Measurements from ENCODE around the gene C1QL2. TPM values are rescaled to one million over a fixed set of nuclear protein-coding genes. Genes with fewer than 3 reads are reported as not detected.

C1QL2 gene
- polyA plus RNA-seq, 2 of the 4 experiments (the other 2 are of a cell fraction): not detected

GRCh38 chr2:119177171-119177837 is 18.8 kb upstream of the C1QL2 start:
- POLR2A ChIA-PET: no interaction called here
- no peaks in the 10 kb centered on the region for H3K9me3 ChIP-seq
- no peak overlapping the region for H3K4me3 ChIP-seq
- 69% methylated on average over 12 of the region's 12 CpGs for WGBS (ENCODE audit: missing lambda C conversion rate)
- 0 out of 3 replicates have a peak, but pooled peaks cover 5% of the 10 kb centered on the region for H3K4me1 ChIP-seq
- H3K27ac ChIP-seq: no peak overlapping the region
- CTCF ChIA-PET: interaction anchor here (0.6 to 0.9 kb wide), 2 partner anchors 16 to 34 kb away, joined by 3 read pairs; no protein-coding TSS in a partner anchor
- FAIRE-seq (no peak), ATAC-seq (no peak), DNase-seq (ENCODE audit: low read depth in 1 of 2, low spot score in 1 of 2) (no peak)
- TF ChIP-seq RAD21 (conservative IDR thresholded peaks at IDR 0.05 in 1 of 2, IDR thresholded peaks at IDR 0.05 in 1 of 2) (no peak), JUN (IDR thresholded peaks at IDR 0.05) (no peak), EHF (CRISPR knock-in tag; IDR thresholded peaks at IDR 0.05) (no peak), KDM1A (IDR thresholded peaks at IDR 0.05; ENCODE audit: low read depth) (no peak), HES2 (IDR thresholded peaks at IDR 0.05) (no peak), GATA3 (IDR thresholded peaks at IDR 0.05; ENCODE audit: borderline replicate concordance) (no peak), FOXS1 (CRISPR knock-in tag; IDR thresholded peaks at IDR 0.05) (no peak), MAX (IDR thresholded peaks at IDR 0.05) (no peak), FOSL2 (IDR thresholded peaks at IDR 0.05) (no peak), FOSL2 (CRISPR knock-in tag; IDR thresholded peaks at IDR 0.05) (no peak), TP53 (CRISPR knock-in tag; IDR thresholded peaks at IDR 0.05) (no peak), CHD4 (IDR thresholded peaks at IDR 0.05; ENCODE audit: borderline replicate concordance) (no peak), SMC3 (IDR thresholded peaks at IDR 0.05) (no peak), EP300 (IDR thresholded peaks at IDR 0.05) (no peak), SREBF2 (IDR thresholded peaks at IDR 0.05) (no peak), NPAS2 (CRISPR knock-in tag; IDR thresholded peaks at IDR 0.05; ENCODE audit: borderline replicate concordance) (no peak), MYC (IDR thresholded peaks at IDR 0.05; ENCODE audit: borderline replicate concordance, low read length) (no peak), EHMT2 (IDR thresholded peaks at IDR 0.05; ENCODE audit: low read depth) (no peak), REST (IDR thresholded peaks at IDR 0.05) (no peak)
- H3K4me2 ChIP-seq: no peak overlapping the region

GRCh38 chr2:119175517-119175916 is 17.0 kb upstream of the C1QL2 start:
- no peak for TF ChIP-seq TP53 (CRISPR knock-in tag; IDR thresholded peaks at IDR 0.05)
- FAIRE-seq (no peak), DNase-seq (ENCODE audit: low read depth in 1 of 2, low spot score in 1 of 2) (no peak), ATAC-seq (no peak)
- ChIA-PET POLR2A (no interaction called here), CTCF (interaction anchor here (0.7 to 4.8 kb wide), 12 partner anchors 9 to 293 kb away, joined by 3 to 25 read pairs (median 4); no protein-coding TSS in a partner anchor)
- Histone ChIP-seq H3K27ac (no peak overlapping the region), H3K9me3 (no peaks in the 10 kb centered on the region), H3K4me3 (no peak overlapping the region), H3K4me2 (no peak overlapping the region), H3K4me1 (0 out of 3 replicates have a peak, but pooled peaks cover 5% of the 10 kb centered on the region)
- 46% methylated on average over 10 of the region's 10 CpGs for WGBS (ENCODE audit: missing lambda C conversion rate)

- Histone ChIP-seq H3K4me2 (no peak overlapping the region), H3K4me1 (0 out of 3 replicates have a peak, but pooled peaks cover 5% of the 10 kb centered on the region), H3K4me3 (no peak overlapping the region), H3K27ac (no peak overlapping the region), H3K9me3 (no peaks in the 10 kb centered on the region)
- POLR2A ChIA-PET: no interaction called here
- FAIRE-seq (no peak), ATAC-seq (no peak), DNase-seq (ENCODE audit: low read depth in 1 of 2, low spot score in 1 of 2) (no peak)
- CTCF ChIA-PET: interaction anchor here (0.7 to 4.8 kb wide), 12 partner anchors 8 to 292 kb away, joined by 3 to 25 read pairs (median 4); no protein-coding TSS in a partner anchor
- WGBS (ENCODE audit: missing lambda C conversion rate): 57% methylated on average over 6 of the region's 6 CpGs
- TF ChIP-seq NR3C1 (IDR thresholded peaks at IDR 0.05) (no peak), MAFK (IDR thresholded peaks at IDR 0.05; ENCODE audit: partially characterized antibody) (no peak), KDM5A (IDR thresholded peaks at IDR 0.05) (no peak), ESRRA (IDR thresholded peaks at IDR 0.05; ENCODE audit: borderline replicate concordance, low read length) (no peak), SMC3 (IDR thresholded peaks at IDR 0.05) (no peak), HOXB5 (CRISPR knock-in tag; IDR thresholded peaks at IDR 0.05) (no peak), RNF2 (IDR thresholded peaks at IDR 0.05; ENCODE audit: borderline replicate concordance, low read depth) (no peak), NFE2L2 (conservative IDR thresholded peaks at IDR 0.05; ENCODE audit: low read length) (no peak), EP300 (IDR thresholded peaks at IDR 0.05) (no peak)
These were observed 16.4 kb upstream of the C1QL2 start for GRCh38 chr2:119174993-119175347.

Data from A549 (cell line).